ENCODE measurements around the gene CAPN8. TPM values are rescaled to one million over a fixed set of nuclear protein-coding genes. Genes with fewer than 3 reads are reported as not detected.

Gene CAPN8
- total RNA-seq, 2 experiments from 2014 or later, result 0.27 to 0.34 TPM

DNA sequence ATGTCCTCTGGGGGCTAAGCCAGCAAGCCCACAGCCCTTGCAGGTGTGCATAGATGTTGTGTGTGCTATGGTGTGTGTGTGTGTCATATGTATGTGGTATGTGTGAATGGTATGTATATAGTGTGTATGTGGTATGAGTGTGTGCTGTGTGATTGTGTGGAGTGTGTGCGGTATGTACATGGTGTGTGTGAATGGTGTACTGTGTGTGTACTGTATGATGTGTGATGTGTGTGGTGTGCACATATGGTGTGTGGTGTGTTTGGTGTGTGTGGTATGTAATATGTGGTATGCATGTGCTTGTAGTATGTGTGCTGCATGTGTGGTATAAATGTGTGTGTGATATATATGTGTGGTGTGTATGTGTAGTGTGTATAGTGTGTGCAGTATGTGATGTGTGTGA, 107.0 kb downstream of the CAPN8 start:
- Mint-ChIP-seq H3K9me3 (no peaks in the 10 kb centered on the region), H3K36me3 (ENCODE audit: low read depth) (no peaks in the 10 kb centered on the region), H3K4me1 (ENCODE audit: low read depth) (no peaks in the 10 kb centered on the region), H3K4me3 (no peak overlapping the region), H3K27me3 (no peaks in the 10 kb centered on the region), H3K27ac (no peak overlapping the region)
- Histone ChIP-seq H3K4me1 (ENCODE audit: insufficient read depth, low read length) (no peaks in the 10 kb centered on the region), H3K4me3 (ENCODE audit: low read length) (no peak overlapping the region), H3K9me3 (ENCODE audit: control insufficient read depth in 1 of 2, insufficient read depth in 1 of 2, low read length in 2 of 2) (no peaks in the 10 kb centered on the region), H3K27ac (ENCODE audit: low read depth in 1 of 2, low read length in 2 of 2) (no peak overlapping the region), H3K36me3 (ENCODE audit: insufficient read depth, low read length) (no peaks in the 10 kb centered on the region), H3K27me3 (ENCODE audit: control insufficient read depth in 1 of 2, insufficient read depth in 2 of 2, low read length in 2 of 2) (no peaks in the 10 kb centered on the region)
- ChIA-PET POLR2A (interaction anchor here (1.2 kb wide), 1 partner anchor 53 kb away, joined by 5 read pairs; no protein-coding TSS in a partner anchor), CTCF (no interaction called here)
- ATAC-seq (ENCODE audit: poor library complexity), result no peak
- intact Hi-C loops (cut with DNase I, micrococcal nuclease), result no loop called here
- TF ChIP-seq, protein P1, sequence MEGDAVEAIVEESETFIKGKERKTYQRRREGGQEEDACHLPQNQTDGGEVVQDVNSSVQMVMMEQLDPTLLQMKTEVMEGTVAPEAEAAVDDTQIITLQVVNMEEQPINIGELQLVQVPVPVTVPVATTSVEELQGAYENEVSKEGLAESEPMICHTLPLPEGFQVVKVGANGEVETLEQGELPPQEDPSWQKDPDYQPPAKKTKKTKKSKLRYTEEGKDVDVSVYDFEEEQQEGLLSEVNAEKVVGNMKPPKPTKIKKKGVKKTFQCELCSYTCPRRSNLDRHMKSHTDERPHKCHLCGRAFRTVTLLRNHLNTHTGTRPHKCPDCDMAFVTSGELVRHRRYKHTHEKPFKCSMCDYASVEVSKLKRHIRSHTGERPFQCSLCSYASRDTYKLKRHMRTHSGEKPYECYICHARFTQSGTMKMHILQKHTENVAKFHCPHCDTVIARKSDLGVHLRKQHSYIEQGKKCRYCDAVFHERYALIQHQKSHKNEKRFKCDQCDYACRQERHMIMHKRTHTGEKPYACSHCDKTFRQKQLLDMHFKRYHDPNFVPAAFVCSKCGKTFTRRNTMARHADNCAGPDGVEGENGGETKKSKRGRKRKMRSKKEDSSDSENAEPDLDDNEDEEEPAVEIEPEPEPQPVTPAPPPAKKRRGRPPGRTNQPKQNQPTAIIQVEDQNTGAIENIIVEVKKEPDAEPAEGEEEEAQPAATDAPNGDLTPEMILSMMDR (IDR thresholded peaks at IDR 0.05), result no peak
- no peak for DNase-seq

DNA sequence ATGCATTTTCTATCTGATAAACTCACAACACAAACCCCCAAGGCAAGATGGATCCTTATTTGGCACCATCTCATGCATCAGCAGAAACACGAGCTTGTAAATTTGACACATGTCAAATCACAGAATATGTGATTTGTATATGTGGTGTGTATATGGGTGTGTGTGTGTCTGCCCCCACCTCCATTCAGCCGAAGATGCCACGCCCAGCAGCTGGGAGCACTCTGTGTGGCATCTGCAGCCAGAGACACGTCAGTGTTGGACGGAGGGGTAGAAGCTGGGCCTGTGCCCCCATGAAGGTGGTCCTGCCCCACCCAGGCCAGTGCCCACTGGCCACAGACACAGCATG, 108.4 kb downstream of the CAPN8 start:
- Histone ChIP-seq H3K9me3 (ENCODE audit: control insufficient read depth in 1 of 2, insufficient read depth in 1 of 2, low read length in 2 of 2) (no peaks in the 10 kb centered on the region), H3K27me3 (ENCODE audit: control insufficient read depth in 1 of 2, insufficient read depth in 2 of 2, low read length in 2 of 2) (no peaks in the 10 kb centered on the region), H3K27ac (ENCODE audit: low read depth in 1 of 2, low read length in 2 of 2) (no peak overlapping the region), H3K4me1 (ENCODE audit: insufficient read depth, low read length) (no peaks in the 10 kb centered on the region), H3K4me3 (ENCODE audit: low read length) (no peak overlapping the region), H3K36me3 (ENCODE audit: insufficient read depth, low read length) (no peaks in the 10 kb centered on the region)
- Mint-ChIP-seq H3K4me1 (ENCODE audit: low read depth) (no peaks in the 10 kb centered on the region), H3K27me3 (no peaks in the 10 kb centered on the region), H3K36me3 (ENCODE audit: low read depth) (no peaks in the 10 kb centered on the region), H3K9me3 (no peaks in the 10 kb centered on the region), H3K4me3 (no peak overlapping the region), H3K27ac (no peak overlapping the region)
- ATAC-seq (ENCODE audit: poor library complexity), result no peak
- DNase-seq, result no peak
- POLR2A ChIA-PET, result no interaction called here
- TF ChIP-seq, protein P1 (IDR thresholded peaks at IDR 0.05), result no peak
- intact Hi-C loops (cut with DNase I, micrococcal nuclease), result no loop called here
- CTCF ChIA-PET, result no interaction called here

DNA sequence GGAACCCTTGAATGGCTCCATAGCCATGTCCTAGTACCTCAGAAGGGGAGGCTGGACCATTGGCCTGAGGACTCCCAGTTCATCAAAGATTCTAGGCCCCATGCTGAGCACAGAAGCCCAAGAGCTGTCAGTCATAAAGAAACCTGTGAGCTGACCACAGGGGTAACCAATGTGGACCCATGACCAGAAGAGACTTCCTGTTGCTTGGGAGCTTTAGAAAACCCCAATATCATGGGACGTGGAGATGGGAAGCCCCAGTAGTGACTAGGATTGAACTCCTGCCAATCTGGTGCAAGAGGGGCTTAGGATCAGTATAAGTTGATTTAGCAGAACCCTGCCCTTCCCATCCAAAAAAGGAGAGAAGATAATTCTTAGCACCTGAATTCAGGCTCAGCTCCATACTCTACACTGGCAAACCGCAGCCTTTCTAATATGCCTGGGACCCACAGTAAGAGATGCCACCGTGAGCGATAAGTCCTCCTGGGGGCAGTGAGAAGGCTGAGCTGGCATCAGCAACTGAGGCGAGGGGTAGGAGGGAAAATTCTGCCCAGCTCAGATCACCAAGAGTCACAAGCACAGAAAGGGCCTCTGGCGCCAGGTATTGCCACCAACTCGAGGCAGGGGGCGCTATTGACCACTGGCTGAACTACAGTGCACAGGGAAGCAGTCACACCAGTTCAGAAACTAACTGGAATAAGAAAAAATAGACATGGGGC, 108.9 kb downstream of the CAPN8 start:
- CTCF ChIA-PET, result no interaction called here

More for the DNA sequence above, 108.9 kb downstream of the CAPN8 start:
- Histone ChIP-seq H3K36me3 (ENCODE audit: insufficient read depth, low read length) (no peaks in the 10 kb centered on the region), H3K27me3 (ENCODE audit: control insufficient read depth in 1 of 2, insufficient read depth in 2 of 2, low read length in 2 of 2) (no peaks in the 10 kb centered on the region), H3K27ac (ENCODE audit: low read depth in 1 of 2, low read length in 2 of 2) (no peak overlapping the region), H3K4me1 (ENCODE audit: insufficient read depth, low read length) (no peaks in the 10 kb centered on the region), H3K9me3 (ENCODE audit: control insufficient read depth in 1 of 2, insufficient read depth in 1 of 2, low read length in 2 of 2) (no peaks in the 10 kb centered on the region), H3K4me3 (ENCODE audit: low read length) (no peak overlapping the region)
- H3K27ac Mint-ChIP-seq, result no peak overlapping the region
- DNase-seq, result peak in 4 of 14 experiments; percentile 8 to 36 (median 22)
- no peaks in the 10 kb centered on the region for H3K9me3 Mint-ChIP-seq
- intact Hi-C loops (cut with DNase I, micrococcal nuclease), result no loop called here
- POLR2A ChIA-PET, result no interaction called here
- ATAC-seq (ENCODE audit: poor library complexity), result no peak
- H3K36me3 Mint-ChIP-seq (ENCODE audit: low read depth), result no peaks in the 10 kb centered on the region
- no peaks in the 10 kb centered on the region for H3K4me1 Mint-ChIP-seq (ENCODE audit: low read depth)
- no peaks in the 10 kb centered on the region for H3K27me3 Mint-ChIP-seq
- TF ChIP-seq, protein P1 (IDR thresholded peaks at IDR 0.05), result no peak
- no peak overlapping the region for H3K4me3 Mint-ChIP-seq

Data from CD4-positive, alpha-beta T cell (primary cell).